Nephron progenitor cell (in vitro differentiated cells): Measurements from ENCODE around the gene RCHY1.

Experiments
- DNase-seq: peaks from one replicate; pipeline ENCODE4 v3.0.0; 2021
- H3K27ac Mint-ChIP-seq: 2 replicates; pipeline ENCODE4 v1.8.0; 2021; ENCODE audit warnings: mild to moderate bottlenecking, moderate library complexity, mixed read lengths
- H3K27me3 Mint-ChIP-seq: 2 replicates; pipeline ENCODE4 v1.8.0; 2021; ENCODE audit warnings: mild to moderate bottlenecking, low read depth, mixed read lengths; ENCODE audit not compliant: poor library complexity
- H3K36me3 Mint-ChIP-seq: 2 replicates; pipeline ENCODE4 v1.8.0; 2021; ENCODE audit warnings: low read depth, mixed read lengths
- H3K4me1 Mint-ChIP-seq: 2 replicates; pipeline ENCODE4 v1.8.0; 2021; ENCODE audit warnings: mixed read lengths
- H3K4me3 Mint-ChIP-seq: 2 replicates; pipeline ENCODE4 v1.8.0; 2021; ENCODE audit warnings: mild to moderate bottlenecking, moderate library complexity, mixed read lengths
- H3K9me3 Mint-ChIP-seq: 2 replicates; pipeline ENCODE4 v1.8.0; 2021; ENCODE audit warnings: mild to moderate bottlenecking, moderate library complexity, mixed read lengths
- CTCF ChIP-seq: fragments of 200-600 bp; sonication (generic); IDR thresholded peaks from 2 replicates; pipeline ENCODE4 v1.5.0; 2021; ENCODE audit warnings: antibody characterized with exemption

Gene RCHY1

GRCh38 chr4:75494563-75494962 lies 19.6 kb downstream of the RCHY1 start:
- Mint-ChIP-seq H3K27me3 (no peaks in the 10 kb centered on the region), H3K4me3 (no peak overlapping the region), H3K9me3 (peaks cover 23% of the 10 kb centered on the region), H3K27ac (no peak overlapping the region), H3K36me3 (peaks cover 55% of the 10 kb centered on the region), H3K4me1 (no peaks in the 10 kb centered on the region)
- DNase-seq = no peak
- TF ChIP-seq CTCF = no peak

- TF ChIP-seq CTCF = peak; percentile 11
- Mint-ChIP-seq H3K4me1 (no peaks in the 10 kb centered on the region), H3K9me3 (no peaks in the 10 kb centered on the region), H3K4me3 (no peak overlapping the region), H3K36me3 (peaks cover 17% of the 10 kb centered on the region), H3K27me3 (no peaks in the 10 kb centered on the region), H3K27ac (no peak overlapping the region)
- DNase-seq = no peak
Observed at GRCh38 chr4:75490155-75490554, 24.0 kb downstream of the RCHY1 start.

DNA sequence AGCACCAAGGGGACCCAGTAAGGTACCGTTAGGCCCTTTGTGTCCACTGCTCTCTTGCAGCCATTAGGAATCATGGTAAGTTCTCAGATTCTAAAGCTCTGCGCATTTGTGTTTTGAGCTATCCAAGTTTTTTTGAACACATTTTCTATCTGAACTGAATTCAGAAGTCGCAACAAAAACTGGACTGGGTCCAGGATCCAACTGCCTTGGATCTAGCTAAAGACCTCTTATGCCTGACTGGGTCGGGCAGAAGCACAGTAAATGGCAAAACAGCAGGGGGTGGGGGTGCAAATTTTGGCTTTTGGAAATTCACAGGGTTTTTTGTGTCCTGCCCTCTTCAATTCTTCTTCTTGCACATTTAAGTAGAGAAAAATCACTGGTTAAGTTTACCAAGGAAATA lies 30.0 kb downstream of the RCHY1 start:
- Mint-ChIP-seq H3K27ac (no peak overlapping the region), H3K4me3 (no peak overlapping the region), H3K36me3 (peaks cover 37% of the 10 kb centered on the region), H3K4me1 (no peaks in the 10 kb centered on the region), H3K9me3 (no peaks in the 10 kb centered on the region), H3K27me3 (no peaks in the 10 kb centered on the region)
- no peak for DNase-seq
- TF ChIP-seq CTCF = no peak

GRCh38 chr4:75477201-75477600 lies 37.0 kb downstream of the RCHY1 start:
- TF ChIP-seq CTCF = no peak
- Mint-ChIP-seq H3K4me1 (peaks cover 6% of the 10 kb centered on the region), H3K4me3 (no peak overlapping the region), H3K36me3 (peaks cover 72% of the 10 kb centered on the region), H3K9me3 (peaks cover 29% of the 10 kb centered on the region), H3K27me3 (no peaks in the 10 kb centered on the region), H3K27ac (no peak overlapping the region)
- DNase-seq = no peak

DNA sequence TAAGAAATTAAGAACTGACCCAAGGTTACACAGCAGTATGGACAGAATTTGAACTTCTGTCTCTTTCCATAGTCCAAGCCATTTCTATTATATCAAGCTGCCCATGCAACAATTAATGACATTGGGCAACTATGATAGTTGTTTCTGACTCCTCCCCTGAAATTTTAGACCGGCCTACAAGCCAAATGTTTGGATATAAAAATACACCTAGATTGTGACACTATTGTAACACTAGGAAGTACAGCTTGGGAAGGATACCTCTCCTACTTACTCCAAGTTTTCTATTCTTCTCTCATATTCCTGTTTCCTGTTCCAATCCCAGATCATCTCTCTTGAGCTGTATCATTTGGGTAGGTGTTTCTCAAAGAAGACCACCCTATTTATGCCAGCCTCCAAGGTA lies 43.5 kb downstream of the RCHY1 start:
- TF ChIP-seq CTCF = no peak
- no peak for DNase-seq
- Mint-ChIP-seq H3K36me3 (peaks cover 14% of the 10 kb centered on the region), H3K4me1 (peaks cover 6% of the 10 kb centered on the region), H3K27me3 (no peaks in the 10 kb centered on the region), H3K9me3 (peaks cover 2% of the 10 kb centered on the region), H3K27ac (no peak overlapping the region), H3K4me3 (no peak overlapping the region)

- Mint-ChIP-seq H3K4me3 (no peak overlapping the region), H3K4me1 (peaks cover 6% of the 10 kb centered on the region), H3K36me3 (peaks cover 5% of the 10 kb centered on the region), H3K27ac (no peak overlapping the region), H3K9me3 (peaks cover 6% of the 10 kb centered on the region), H3K27me3 (no peaks in the 10 kb centered on the region)
- no peak for TF ChIP-seq CTCF
- no peak for DNase-seq
Observed at GRCh38 chr4:75469896-75470295, 44.3 kb downstream of the RCHY1 start.
